Osteocyte (in vitro differentiated cells): Measurements from ENCODE around the gene ATXN3. TPM values are rescaled to one million over a fixed set of nuclear protein-coding genes. Genes with fewer than 3 reads are reported as not detected.

Source experiments
- DNase-seq: peaks from one replicate; pipeline ENCODE4 v3.0.0; 2021; ENCODE audit warnings: mixed read lengths; ENCODE audit not compliant: unreplicated experiment; ENCODE audit errors: extremely low spot score
- H3K27ac Mint-ChIP-seq: one replicate; pipeline ENCODE4 v1.8.0; 2021; ENCODE audit warnings: mild to moderate bottlenecking, mixed read lengths; ENCODE audit not compliant: unreplicated experiment
- H3K27me3 Mint-ChIP-seq: one replicate; pipeline ENCODE4 v1.8.0; 2021; ENCODE audit warnings: mixed read lengths; ENCODE audit not compliant: unreplicated experiment
- H3K36me3 Mint-ChIP-seq: one replicate; pipeline ENCODE4 v1.8.0; 2021; ENCODE audit warnings: mixed read lengths; ENCODE audit not compliant: unreplicated experiment
- H3K4me1 Mint-ChIP-seq: one replicate; pipeline ENCODE4 v1.8.0; 2021; ENCODE audit warnings: mixed read lengths; ENCODE audit not compliant: unreplicated experiment
- H3K4me3 Mint-ChIP-seq: one replicate; pipeline ENCODE4 v1.8.0; 2021; ENCODE audit warnings: mild to moderate bottlenecking, moderate library complexity, mixed read lengths; ENCODE audit not compliant: unreplicated experiment
- H3K9me3 Mint-ChIP-seq: one replicate; pipeline ENCODE4 v1.8.0; 2021; ENCODE audit warnings: mixed read lengths; ENCODE audit not compliant: unreplicated experiment
- total RNA-seq: library from RNA; stranded (reverse); gene quantifications from 2 replicates; pipeline ENCODE4 v1.2.1, GENCODE V29; 2021
- TF ChIP-seq, protein P1 (sequence below): fragments of 200-600 bp; sonication (generic); IDR thresholded peaks from 2 replicates; pipeline ENCODE4 v1.5.0; 2021; ENCODE audit warnings: antibody characterized with exemption, mild to moderate bottlenecking, moderate library complexity

The ATXN3 gene
- total RNA-seq, 1 donor from 2014 or later, result 35.7 TPM

DNA sequence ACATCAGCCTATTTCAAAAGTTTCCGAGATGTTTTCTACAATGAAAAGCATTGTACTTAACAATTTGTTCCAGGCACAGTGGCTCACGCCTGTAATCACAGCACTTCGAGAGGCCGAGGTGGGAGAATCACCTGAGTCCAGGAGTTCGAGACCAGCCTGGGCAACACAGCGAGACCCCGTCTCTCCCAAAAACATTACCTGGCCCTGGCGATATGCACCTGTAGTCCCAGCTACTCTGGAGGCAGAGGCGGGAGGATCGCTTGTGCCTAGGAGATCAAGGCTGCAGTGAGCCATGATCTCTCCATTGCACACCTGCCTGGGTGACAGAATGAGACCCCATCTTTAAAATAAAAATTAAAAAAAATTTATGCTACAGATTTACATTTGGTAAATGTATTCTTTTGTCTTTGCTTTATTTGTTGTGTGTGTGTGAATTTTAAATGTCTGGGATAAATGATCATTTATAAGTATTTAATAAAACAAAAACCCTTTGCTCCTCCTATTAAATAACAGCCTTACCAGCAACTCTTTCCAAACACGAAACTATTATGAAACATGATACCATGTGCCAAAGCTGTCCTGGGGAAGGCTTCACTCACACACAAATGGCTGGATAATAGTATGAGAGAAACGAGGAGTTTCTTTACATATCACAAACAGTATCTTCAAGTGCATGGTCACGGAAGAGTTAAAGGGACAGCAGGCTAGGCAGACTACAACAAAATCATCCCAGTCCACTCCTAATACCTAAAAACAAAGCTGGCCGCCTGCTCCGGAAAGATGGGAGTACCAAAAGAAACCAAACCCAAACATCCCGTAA, 1.1 kb downstream of the ATXN3 start:
- no peaks in the 10 kb centered on the region for H3K36me3 Mint-ChIP-seq

DNA sequence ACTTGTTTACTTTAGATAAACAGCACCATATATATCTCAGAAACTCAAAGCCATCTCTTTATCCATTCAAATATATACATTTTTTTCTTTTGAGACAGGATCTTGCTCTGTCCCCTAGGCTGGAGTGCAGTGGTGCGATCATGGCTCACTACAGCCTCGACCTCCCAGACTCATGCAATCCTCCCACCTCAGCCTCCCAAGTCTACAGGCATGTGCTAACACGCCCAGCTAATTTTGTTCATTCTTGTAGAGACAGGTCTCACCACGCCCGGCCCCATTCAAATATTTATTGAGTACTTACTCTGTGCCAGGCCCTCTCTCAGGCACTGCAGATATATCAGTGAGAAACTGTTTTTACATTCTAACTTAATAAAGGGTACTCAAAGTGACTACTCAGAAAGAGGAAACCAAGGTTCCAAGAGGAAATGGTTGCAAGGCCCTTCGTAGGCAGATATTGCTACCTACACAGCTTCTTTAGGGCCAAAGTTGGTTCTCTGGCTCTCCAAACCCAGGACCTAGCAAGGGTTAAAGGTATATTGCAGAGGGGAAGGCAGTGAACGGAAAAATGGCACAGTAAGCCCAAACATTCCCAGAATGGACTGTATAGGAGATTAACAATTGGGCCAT, 2.9 kb downstream of the ATXN3 start:
- Mint-ChIP-seq H3K9me3 (no peaks in the 10 kb centered on the region), H3K36me3 (no peaks in the 10 kb centered on the region), H3K4me3 (no peak overlapping the region), H3K4me1 (peaks cover 19% of the 10 kb centered on the region), H3K27ac (no peak overlapping the region), H3K27me3 (peaks cover 3% of the 10 kb centered on the region)
- TF ChIP-seq, protein P1, sequence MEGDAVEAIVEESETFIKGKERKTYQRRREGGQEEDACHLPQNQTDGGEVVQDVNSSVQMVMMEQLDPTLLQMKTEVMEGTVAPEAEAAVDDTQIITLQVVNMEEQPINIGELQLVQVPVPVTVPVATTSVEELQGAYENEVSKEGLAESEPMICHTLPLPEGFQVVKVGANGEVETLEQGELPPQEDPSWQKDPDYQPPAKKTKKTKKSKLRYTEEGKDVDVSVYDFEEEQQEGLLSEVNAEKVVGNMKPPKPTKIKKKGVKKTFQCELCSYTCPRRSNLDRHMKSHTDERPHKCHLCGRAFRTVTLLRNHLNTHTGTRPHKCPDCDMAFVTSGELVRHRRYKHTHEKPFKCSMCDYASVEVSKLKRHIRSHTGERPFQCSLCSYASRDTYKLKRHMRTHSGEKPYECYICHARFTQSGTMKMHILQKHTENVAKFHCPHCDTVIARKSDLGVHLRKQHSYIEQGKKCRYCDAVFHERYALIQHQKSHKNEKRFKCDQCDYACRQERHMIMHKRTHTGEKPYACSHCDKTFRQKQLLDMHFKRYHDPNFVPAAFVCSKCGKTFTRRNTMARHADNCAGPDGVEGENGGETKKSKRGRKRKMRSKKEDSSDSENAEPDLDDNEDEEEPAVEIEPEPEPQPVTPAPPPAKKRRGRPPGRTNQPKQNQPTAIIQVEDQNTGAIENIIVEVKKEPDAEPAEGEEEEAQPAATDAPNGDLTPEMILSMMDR, result no peak
- no peak for DNase-seq

More for the DNA sequence above, 1.1 kb downstream of the ATXN3 start:
- peak overlapping the region; percentile 99 for H3K4me3 Mint-ChIP-seq
- no peak for DNase-seq
- H3K4me1 Mint-ChIP-seq, result peaks cover 19% of the 10 kb centered on the region
- no peaks in the 10 kb centered on the region for H3K9me3 Mint-ChIP-seq
- H3K27me3 Mint-ChIP-seq, result peaks cover 7% of the 10 kb centered on the region
- peak overlapping the region; percentile 97 for H3K27ac Mint-ChIP-seq
- TF ChIP-seq, protein P1, result no peak

DNA sequence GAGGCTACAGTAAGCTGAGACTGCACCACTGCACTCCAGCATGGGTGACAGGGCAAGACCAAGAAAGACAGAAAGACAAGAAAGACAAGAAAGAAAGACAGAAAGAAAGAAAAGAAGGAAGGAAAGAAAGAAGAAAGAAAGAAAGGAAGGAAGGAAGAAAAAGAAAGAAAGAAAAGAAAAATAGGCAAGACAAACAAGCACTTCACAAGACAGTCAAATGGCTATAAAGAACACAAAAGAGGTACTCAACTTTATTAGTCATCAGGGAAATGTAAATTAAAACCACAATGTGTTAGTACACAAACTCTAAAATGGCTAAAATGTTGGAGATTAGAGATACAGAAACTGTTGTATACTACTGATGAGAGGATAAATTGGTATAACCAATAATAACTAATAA, 6.6 kb downstream of the ATXN3 start:
- Mint-ChIP-seq H3K27ac (no peak overlapping the region), H3K4me3 (no peak overlapping the region), H3K36me3 (peaks cover 4% of the 10 kb centered on the region), H3K27me3 (no peaks in the 10 kb centered on the region), H3K9me3 (no peaks in the 10 kb centered on the region), H3K4me1 (peaks cover 13% of the 10 kb centered on the region)
- TF ChIP-seq, protein P1, result no peak
- DNase-seq, result no peak

DNA sequence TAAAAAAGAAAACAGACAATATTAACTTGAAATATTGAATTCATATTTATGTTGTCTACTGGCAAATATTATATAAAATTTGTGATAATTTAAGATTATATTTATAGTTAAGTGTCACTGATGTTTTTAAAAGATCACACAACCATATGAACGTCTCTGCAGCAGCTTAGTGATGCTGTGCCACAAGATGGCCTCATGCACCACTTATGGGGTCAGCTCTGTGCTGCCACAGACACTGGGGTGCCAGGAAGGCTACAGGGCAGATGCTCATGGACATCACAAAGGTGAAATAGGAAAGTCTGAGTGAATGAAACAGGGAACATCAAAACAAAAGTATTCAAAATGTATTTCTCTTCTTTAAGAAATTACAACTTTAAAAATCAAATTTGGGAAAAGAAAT, 13.1 kb downstream of the ATXN3 start:
- Mint-ChIP-seq H3K9me3 (no peaks in the 10 kb centered on the region), H3K4me1 (no peaks in the 10 kb centered on the region), H3K36me3 (peaks cover 31% of the 10 kb centered on the region), H3K4me3 (no peak overlapping the region), H3K27me3 (no peaks in the 10 kb centered on the region), H3K27ac (no peak overlapping the region)
- TF ChIP-seq, protein P1, result peak; percentile 26
- DNase-seq, result no peak

DNA sequence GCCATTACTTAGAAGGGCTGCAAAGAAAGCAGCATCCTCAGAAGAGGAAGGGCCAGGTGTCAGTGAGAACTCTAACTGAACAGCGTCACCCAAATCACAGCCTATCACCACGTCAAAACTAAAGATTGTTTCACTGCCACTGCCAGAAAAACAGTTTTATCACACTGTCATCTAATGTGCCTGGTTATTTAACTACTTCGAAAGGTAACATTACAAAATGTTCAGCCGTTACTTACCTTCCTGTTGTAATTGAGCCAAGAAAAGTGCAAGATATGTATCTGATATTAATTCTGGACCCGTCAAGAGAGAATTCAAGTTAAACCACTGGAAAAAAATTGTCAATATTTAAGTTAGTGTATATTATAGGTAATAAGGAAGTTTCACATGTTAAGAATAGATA, 17.9 kb downstream of the ATXN3 start:
- no peak for DNase-seq
- Mint-ChIP-seq H3K27me3 (no peaks in the 10 kb centered on the region), H3K27ac (no peak overlapping the region), H3K9me3 (no peaks in the 10 kb centered on the region), H3K4me3 (no peak overlapping the region), H3K36me3 (peaks cover 47% of the 10 kb centered on the region), H3K4me1 (no peaks in the 10 kb centered on the region)
- TF ChIP-seq, protein P1, result no peak
